Measurements from ENCODE around the gene IZUMO2. TPM values are rescaled to one million over a fixed set of nuclear protein-coding genes. Genes with fewer than 3 reads are reported as not detected.

Gene IZUMO2
- polyA plus RNA-seq, 1 experiment = not detected

GRCh38 chr19:50171752-50172151, 8.7 kb upstream of the IZUMO2 start:
- H3K27ac ChIP-seq (ENCODE audit: low read depth, low read length) = no peak overlapping the region
- POLR2A ChIA-PET = no interaction called here
- DNase-seq (ENCODE audit: low read depth, low spot score) = no peak
- CTCF ChIA-PET = no interaction called here
- H3K27me3 ChIP-seq (ENCODE audit: control insufficient read depth, insufficient read depth, low read length) = no peaks in the 10 kb centered on the region
- no peak overlapping the region for H3K4me3 ChIP-seq (ENCODE audit: low read depth, low read length)
- peaks cover 27% of the 10 kb centered on the region for H3K9me3 ChIP-seq (ENCODE audit: control insufficient read depth, insufficient read depth, low read length)
- no peak for TF ChIP-seq CTCF (IDR thresholded peaks at IDR 0.05; ENCODE audit: low read depth, low read length)

GRCh38 chr19:50167314-50167721, 4.2 kb upstream of the IZUMO2 start:
- CTCF ChIA-PET = no interaction called here
- TF ChIP-seq CTCF (IDR thresholded peaks at IDR 0.05; ENCODE audit: low read depth, low read length) = no peak
- POLR2A ChIA-PET = no interaction called here
- no peak for DNase-seq (ENCODE audit: low read depth, low spot score)
- Histone ChIP-seq H3K4me3 (ENCODE audit: low read depth, low read length) (no peak overlapping the region), H3K9me3 (ENCODE audit: control insufficient read depth, insufficient read depth, low read length) (peaks cover 29% of the 10 kb centered on the region), H3K27ac (ENCODE audit: low read depth, low read length) (no peak overlapping the region), H3K27me3 (ENCODE audit: control insufficient read depth, insufficient read depth, low read length) (no peaks in the 10 kb centered on the region)

GRCh38 chr19:50159078-50159477, 4.0 kb downstream of the IZUMO2 start:
- Histone ChIP-seq H3K4me3 (ENCODE audit: low read depth, low read length) (no peak overlapping the region), H3K27ac (ENCODE audit: low read depth, low read length) (no peak overlapping the region), H3K27me3 (ENCODE audit: control insufficient read depth, insufficient read depth, low read length) (no peaks in the 10 kb centered on the region), H3K9me3 (ENCODE audit: control insufficient read depth, insufficient read depth, low read length) (peaks cover 10% of the 10 kb centered on the region)
- CTCF ChIA-PET = no interaction called here
- DNase-seq (ENCODE audit: low read depth, low spot score) = no peak
- POLR2A ChIA-PET = no interaction called here
- no peak for TF ChIP-seq CTCF (IDR thresholded peaks at IDR 0.05; ENCODE audit: low read depth, low read length)

- no peak for TF ChIP-seq CTCF (IDR thresholded peaks at IDR 0.05; ENCODE audit: low read depth, low read length)
- POLR2A ChIA-PET = no interaction called here
- no peak for DNase-seq (ENCODE audit: low read depth, low spot score)
- H3K27me3 ChIP-seq (ENCODE audit: control insufficient read depth, insufficient read depth, low read length) = no peaks in the 10 kb centered on the region
- H3K9me3 ChIP-seq (ENCODE audit: control insufficient read depth, insufficient read depth, low read length) = peaks cover 10% of the 10 kb centered on the region
- CTCF ChIA-PET = no interaction called here
- no peak overlapping the region for H3K27ac ChIP-seq (ENCODE audit: low read depth, low read length)
- H3K4me3 ChIP-seq (ENCODE audit: low read depth, low read length) = no peak overlapping the region
Measured at GRCh38 chr19:50158577-50158976, 4.5 kb downstream of the IZUMO2 start.

- Histone ChIP-seq H3K27me3 (ENCODE audit: control insufficient read depth, insufficient read depth, low read length) (no peaks in the 10 kb centered on the region), H3K9me3 (ENCODE audit: control insufficient read depth, insufficient read depth, low read length) (no peaks in the 10 kb centered on the region; the same call in none of the 2 replicates), H3K27ac (ENCODE audit: low read depth, low read length) (no peak overlapping the region), H3K4me3 (ENCODE audit: low read depth, low read length) (no peak overlapping the region)
- CTCF ChIA-PET = no interaction called here
- TF ChIP-seq CTCF (IDR thresholded peaks at IDR 0.05; ENCODE audit: low read depth, low read length) = peak; percentile 7; the same call in 1 of the 2 replicates
- DNase-seq (ENCODE audit: low read depth, low spot score) = no peak
- POLR2A ChIA-PET = no interaction called here
Measured at GRCh38 chr19:50155520-50156109, 7.5 kb downstream of the IZUMO2 start.
